ENCODE results near the gene ARRDC1.
"Not testable (repeated sequence)": the region's sequence is repeated elsewhere in the genome, so short reads cannot be mapped to it uniquely, and the experiment has no call there.

Gene ARRDC1

DNA sequence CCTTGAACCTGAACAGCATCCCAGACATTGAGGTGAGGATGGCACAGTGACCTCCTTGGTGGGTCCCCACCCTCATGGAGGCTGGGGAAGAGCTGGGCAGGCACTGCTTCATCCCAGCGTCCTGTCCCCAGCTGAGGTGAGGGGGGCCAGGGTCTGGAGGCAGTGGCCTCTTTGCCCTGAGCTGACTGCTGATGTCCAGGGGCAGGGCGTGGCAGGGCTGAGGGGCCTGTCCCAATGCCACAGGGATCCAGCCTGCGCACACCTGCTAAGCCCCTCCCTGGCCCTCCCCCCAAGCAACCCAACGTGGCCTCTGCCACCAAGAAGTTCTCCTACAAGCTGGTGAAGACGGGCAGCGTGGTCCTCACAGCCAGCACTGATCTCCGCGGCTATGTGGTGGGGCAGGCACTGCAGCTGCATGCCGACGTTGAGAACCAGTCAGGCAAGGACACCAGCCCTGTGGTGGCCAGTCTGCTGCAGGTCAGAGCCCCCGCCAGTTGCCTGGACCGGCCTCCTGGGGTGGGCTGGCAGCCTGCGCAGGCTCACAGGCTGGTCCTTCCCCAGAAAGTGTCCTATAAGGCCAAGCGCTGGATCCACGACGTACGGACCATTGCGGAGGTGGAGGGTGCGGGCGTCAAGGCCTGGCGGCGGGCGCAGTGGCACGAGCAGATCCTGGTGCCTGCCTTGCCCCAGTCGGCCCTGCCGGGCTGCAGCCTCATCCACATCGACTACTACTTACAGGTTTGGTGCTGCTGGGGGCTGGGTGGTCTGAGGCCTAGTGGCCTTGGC lies 8.4 kb downstream of the ARRDC1 start:
- no peak for DNase-seq

DNA sequence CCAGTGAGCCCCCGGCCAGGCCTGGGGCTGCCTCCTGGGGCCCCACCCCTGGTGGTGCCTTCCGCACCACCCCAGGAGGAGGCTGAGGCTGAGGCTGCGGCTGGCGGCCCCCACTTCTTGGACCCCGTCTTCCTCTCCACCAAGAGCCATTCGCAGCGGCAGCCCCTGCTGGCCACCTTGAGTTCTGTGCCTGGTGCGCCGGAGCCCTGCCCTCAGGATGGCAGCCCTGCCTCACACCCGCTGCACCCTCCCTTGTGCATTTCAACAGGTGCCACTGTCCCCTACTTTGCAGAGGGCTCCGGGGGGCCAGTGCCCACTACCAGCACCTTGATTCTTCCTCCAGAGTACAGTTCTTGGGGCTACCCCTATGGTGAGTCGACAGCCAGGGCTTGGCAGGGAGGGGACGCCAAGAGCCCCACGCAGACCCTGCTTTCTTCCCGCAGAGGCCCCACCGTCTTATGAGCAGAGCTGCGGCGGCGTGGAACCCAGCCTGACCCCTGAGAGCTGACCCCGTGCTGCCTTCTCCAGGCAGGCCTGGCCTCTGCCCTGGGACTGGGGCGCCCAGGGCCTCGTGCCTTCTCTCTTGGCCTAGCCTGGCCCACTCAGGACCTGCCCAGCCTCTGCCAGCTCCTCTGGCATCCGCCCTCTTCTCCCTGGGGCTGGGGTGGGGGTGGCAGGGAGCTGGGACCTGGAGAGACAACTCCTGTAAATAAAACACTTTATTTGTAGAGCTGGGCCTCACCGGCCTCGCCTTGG lies 9.3 kb downstream of the ARRDC1 start:
- no peak for DNase-seq

DNA sequence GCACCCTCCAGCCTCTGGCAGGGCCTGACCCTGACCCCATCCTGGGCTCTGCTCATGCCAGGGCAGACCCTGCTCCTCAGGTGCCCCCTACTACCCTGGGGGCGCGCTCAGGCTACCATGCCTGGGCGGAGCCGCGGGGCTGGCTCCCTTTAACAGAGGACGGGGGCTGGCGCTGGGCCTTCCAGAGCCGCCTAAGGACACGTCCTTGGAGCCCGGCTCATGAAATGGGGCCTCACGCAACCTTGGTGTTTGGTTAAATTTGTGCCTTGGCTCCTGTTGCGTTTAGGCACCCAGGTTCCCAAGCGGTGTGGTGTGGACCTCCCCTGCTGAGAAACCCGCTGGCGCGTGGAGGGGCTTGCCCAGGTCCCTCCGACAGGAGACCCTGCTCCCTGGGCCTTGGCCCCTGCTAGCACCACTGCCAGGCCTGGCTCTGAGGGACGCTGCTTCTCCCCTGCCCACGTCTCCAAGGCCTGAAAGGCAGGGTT lies 9.9 kb downstream of the ARRDC1 start:
- no peak for DNase-seq

DNA sequence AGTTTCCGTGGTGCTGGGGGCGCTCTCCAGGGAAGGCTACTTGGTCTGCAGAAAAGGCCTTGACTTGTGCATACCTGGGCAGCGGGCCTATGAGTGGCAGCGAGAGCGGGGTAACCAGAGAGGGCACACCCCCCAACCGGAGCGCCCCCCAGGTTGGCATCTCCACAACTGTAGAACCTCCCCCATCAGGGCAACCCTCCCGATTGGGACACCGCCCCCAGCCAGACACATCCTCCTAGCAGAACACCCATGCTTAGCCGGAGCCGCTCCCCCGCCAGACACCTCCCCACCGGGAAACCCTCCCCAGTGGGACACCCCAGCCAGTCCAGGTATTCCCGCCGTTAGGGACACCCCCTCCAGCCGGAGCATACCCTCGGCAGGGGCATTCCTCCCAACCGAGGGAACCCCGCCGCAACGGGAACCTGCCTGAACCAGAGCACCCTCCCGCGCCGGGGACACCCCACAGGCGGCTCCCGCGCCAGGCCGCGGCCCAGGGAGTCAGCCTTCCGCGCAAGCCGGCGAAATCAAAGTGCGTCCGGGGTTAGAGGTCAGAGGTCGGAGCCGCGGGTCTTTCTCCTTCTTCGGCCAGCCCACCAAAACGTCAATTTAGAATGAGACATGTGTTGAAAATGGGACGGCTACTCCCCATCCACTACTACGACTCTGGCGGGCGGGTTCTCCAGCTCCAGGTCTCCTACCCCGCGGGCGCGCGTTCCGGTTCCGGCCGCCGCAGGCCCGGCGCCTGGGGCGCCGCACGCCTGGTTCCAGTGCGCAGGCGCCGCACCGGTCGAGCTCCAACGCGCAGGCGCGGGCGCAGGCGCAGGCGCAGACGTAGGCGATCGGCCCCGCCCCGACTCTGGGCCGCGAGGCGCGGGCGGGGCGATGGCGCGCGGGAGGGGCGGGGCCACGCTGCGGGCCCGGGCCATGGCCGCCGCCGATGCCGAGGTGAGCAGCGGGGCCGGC lies 12.9 kb downstream of the ARRDC1 start, which contains the start of gene EHMT1:
Gene EHMT1 (plus strand): TSS at position 901 of the 963 bp plus-strand sequence. CDS start 24 bp downstream, at position 925.
- DNase-seq: peak; percentile 91

DNA sequence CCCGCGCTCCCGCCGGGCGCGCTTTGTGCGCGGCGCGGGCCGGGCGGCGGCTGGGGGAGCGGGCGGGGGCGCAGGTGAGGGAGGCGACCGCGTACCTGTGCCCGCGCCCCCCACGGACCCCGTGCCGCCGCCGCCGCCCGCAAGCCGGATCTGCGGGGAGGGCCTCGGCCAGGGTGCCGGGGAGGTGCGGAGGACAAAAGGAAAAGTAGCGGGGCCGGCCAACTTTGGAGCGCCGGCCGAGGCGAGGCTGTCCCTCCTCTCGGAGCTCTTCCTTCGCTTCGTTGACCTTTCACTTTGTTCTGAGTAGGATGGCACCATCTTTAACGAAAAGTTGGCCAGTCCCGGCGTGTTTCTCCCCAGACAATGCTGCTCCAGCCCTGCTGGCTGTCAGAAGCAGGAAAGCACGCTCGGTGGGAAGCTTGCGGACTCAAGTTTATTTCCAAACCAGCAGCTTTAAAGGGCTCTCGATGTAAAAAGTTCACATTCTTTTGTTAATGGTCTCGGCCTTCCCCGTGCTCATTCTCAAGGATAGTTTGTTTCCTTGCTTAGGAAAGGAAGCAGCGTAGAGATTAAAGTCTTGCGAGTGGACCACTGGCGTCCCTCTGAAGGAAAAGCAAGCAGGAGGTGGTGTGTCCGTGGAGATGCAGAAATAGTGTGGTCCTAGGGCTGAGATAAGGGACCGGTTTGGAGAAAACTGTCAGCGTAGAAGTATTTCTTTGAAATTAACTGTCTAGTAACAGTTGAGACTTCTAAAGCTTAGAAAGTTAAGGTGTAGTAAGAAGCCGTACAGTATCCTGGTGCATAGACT lies 14.0 kb downstream of the ARRDC1 start:
- DNase-seq: peak; percentile 47

DNA sequence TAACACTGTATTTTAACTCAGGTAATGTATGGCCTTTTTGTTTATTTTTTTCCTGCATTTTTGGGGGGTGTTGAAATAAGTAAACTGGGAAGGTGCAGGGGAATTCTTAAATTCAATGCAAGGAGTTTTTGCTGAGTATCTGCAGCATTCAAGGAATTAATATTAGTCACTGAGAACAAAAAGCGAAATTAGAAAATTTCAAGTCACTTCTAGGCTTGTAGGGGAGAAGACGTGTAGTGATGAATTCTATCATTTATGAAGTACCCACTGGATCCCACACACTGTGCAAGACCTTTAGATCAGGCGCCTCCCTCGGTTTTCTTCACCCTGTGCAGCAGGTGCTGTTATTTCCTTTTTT lies 14.5 kb downstream of the ARRDC1 start:
- DNase-seq: no peak

DNA sequence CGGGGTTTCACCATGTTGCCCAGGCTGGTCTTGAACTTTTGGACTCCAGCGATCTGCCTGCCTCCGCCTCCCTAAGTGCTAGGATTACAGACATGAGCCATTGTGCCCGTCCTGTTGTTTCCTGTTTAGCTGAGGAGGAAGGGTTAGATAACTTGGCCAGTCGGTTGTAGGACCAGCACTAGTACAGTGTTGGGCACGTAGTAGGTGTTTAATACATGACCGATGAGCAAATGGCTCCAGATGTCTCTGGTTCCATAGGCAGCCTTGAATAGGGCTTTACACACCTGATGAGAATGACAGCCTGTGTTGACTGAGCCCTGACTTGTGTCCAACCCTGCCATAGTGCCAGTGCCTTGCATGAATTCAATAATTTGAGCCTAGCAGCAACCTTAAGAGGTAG lies 15.1 kb downstream of the ARRDC1 start:
- no peak for DNase-seq

DNA sequence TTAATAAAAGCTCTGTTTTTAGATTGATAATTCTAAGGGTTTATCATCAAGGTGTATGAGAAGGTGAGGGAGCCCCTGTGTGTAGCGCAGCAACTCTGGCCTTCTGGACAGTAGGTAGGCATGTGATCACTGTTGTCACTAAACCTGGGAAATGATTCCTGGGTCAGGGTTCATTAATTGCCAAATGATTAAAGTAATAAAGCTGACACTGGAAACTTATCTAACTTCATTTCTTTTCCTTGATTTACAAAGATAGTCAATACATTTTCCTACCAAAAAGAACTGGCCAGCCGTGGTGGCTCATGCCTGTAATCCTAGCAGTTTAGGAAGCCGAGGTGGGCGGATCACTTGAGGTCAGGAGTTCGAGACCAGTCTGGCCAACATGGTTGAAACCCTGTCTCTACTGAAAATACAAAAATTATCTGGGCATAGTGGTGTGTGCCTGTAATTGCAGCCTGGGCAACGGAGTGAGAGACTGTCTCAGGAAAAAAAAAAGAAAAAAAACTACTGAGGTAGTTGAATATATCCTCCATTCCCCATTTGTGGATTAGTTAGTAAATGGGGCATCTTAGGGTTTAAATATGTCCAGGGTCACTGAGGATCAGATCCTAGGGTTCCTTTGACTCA lies 15.8 kb downstream of the ARRDC1 start:
- DNase-seq: no peak

DNA sequence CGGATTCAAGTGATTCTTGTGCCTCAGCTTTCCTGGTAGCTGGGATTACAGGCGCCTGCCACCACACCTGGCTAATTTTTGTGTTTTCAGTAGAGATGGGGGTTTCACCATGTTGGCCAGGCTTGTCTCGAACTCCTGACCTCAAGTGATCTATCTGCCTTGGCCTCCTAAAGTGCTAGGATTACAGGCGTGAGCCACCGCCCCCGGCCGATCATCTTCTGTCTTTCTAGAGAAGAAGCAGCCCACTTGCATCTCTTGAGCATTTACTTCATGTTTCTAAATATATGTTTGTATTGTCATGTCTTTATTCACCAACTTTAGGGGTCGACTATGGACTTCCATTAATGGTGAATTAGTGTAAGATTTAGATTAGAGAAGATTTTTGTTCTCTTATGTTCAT lies 16.7 kb downstream of the ARRDC1 start:
- not testable (repeated sequence) for DNase-seq

DNA sequence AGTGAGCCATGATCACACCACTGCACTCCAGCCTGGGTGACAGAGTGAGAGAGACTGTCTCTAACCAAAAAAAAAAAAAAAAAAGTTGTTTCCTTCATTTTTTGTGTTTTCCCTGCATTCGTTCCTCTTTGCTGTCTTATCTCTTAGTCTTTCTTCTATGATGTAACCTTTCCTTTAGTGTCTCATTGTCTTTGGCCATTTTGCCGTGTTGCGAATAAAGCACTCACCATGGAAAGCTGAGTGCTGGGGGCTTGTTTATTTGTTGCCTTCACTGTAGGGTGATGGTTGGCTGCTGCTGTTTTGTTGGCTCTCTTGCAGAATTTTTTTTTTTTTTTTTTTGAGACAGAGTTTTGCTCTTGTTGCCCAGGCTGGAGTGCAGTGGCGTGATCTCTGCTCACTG lies 21.0 kb downstream of the ARRDC1 start:
- DNase-seq: no peak

DNA sequence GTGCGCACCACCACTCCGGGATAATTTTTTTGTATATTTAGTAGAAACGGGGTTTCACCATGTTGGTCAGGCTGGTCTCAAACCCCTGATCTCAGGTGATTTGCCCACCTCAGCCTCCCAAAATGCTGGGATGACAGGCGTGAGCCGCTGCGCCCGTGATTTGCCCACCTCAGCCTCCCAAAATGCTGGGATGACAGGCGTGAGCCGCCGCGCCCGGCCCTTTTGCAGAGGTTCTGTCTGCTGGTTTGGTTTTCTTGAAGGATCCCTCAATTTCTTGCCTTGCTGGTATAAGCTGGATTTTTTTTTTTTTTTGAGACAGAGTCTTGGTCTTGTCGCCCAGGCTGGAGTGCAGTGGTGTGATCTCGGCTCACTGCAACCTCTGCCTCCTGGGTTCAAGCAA lies 21.9 kb downstream of the ARRDC1 start:
- DNase-seq: not testable (repeated sequence)

DNA sequence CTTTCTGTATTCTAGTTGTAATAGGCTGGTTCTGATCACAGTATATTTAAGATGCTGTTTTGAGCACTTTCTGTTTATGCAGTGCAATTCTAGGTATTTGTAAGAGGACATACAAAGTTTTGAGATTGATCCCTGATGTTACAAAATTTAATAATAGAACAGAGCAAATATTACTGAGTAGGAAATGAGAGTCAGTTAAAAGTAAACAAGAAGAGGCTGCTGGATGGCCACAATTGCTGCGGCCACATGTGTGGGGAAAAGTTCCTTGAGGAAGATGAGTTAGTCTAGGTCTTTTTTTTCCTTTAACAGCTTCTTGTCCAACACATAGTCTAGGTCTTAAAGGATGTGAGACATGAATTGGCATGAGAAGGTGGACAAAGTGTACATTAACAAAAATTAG lies 24.6 kb downstream of the ARRDC1 start:
- no peak for DNase-seq

DNA sequence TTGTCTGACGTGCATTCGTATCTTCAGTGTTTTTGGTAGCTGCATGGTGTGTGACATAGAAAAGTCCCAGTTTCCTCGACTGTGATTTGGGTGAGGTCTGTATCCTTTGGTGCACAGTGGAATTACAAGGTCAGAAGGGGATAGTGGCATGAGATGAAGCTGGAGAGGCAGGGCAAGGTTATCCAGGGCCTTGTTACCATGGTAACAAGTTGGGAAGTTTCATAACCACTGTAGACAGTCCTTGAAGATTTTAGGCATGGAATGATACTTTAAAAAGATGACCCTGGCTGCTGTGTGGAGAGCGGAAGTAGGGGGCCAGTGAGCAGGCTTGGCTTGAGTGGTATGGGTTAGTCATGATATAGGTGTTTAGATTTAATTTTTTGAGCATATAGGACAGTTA lies 25.2 kb downstream of the ARRDC1 start:
- DNase-seq: no peak

DNA sequence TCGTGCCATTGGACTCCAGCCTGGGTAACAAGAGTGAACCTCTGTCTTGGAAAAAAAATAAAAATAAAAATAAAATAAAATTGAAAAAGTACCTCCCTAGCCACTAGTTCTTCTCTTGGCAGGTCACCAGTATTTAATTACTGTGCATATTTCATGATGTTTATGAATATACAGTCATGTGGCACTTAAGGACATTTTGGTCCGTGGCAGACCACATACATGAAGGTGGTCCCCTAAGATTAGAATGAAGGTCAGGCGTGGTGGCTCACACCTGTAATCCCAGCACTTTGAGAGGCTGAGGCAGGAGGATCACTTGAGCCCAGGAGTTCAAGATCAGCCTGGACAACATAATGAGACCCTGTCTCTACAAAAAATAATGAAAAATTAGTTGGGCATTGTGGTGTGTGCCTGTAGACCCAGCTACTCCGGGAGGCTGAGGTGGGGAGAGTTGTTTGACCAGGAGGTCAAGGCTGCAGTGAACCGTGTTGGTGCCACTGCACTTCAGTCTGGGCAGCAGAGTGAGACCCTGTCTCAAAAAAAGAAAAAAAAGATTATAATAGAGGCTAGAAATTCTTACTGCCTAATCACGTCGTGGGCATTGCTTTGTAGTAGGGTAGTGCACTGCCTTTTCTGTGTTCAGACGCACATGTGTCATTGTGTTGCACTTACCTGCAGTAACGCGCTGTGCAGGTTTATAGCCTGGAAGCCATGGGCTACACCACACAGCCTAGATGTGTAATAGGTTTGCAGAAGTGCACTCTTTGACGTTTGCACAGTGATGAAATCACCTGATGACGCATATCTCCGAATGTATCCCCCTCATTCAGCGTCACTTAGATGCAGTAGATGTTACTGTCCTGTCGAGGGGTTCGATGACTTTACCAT lies 26.1 kb downstream of the ARRDC1 start:
- no peak for DNase-seq

DNA sequence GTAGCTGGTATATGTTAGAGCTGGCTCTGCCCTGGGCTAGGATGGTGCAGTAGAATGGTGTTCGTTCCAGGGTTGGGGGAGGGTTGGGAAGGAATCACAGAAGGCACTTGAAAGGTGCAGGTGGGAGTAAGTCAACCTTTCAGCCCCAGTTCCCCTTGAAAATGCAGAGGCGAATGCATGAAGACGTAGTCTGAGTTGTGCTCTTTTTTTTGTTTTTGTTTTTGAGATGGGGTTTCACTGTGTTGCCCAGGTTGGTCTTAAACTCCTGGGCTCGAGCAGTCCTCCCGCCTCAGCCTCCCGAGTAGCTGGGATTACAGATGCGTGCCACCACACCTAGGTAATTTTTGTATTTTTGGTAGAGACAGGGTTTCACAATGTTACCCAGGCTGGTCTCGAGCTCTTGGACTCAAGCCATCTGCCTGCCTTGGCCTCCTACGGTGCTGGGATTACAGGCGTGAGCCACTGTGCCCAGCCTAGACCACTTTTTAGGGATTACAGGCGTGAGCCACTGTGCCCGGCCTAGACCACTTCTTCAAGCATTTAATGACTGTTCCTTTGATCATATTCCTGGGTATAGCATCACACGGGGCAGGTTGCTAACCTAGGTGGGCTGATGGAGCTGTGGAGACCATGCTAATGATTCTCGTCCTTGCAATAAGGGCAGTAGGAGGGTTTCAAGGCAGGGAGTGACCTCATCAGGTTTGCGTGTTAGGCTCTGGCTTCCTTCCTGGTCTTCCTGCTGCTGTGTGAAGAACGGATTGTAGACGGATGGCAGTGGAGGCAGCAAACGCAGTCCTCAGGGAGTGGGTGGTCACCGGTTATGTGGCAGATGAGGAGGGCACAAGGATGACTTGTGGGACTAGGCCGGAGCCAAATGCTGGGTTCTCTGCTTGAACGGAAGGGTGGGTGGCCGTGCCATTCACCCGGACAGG lies 27.0 kb downstream of the ARRDC1 start:
- DNase-seq: no peak

DNA sequence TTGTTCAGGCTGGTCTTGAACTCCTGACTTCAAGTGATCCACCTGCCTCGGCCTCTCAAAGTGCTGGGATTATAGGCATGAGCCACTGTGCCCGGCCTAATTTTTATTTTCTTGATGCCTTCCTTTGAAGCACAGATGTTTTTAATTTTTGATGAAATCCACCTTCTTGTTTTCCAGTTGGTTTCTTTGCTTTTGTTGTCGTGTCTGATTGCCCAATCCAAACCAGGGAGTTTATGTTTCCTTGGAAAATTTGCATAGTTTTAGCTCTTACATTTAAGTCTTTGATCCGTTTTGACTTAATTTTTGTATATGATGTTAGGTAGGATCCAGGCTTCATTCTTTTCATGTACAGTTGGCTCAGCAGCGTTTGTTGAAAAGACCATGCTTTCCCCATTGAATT lies 28.5 kb downstream of the ARRDC1 start:
- no peak for DNase-seq

DNA sequence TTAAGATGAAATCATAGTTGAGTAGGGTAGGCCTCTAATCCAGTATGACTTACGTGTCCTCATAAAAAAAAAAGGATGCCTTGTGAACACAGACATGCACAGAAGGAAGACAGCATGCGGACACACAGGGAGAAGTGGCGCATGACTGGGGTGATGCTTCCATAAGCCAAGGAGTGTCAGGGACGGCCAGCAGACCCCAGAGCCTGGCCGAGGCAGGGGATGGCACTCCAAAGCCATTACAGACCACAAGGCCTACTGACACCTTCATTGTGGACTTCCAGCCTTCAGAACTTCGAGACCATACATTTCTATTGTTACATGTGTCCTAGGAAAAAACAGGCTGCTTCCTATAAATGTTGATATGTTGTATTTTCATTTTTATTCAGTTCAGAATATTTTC lies 33.2 kb downstream of the ARRDC1 start:
- no peak for DNase-seq

DNA sequence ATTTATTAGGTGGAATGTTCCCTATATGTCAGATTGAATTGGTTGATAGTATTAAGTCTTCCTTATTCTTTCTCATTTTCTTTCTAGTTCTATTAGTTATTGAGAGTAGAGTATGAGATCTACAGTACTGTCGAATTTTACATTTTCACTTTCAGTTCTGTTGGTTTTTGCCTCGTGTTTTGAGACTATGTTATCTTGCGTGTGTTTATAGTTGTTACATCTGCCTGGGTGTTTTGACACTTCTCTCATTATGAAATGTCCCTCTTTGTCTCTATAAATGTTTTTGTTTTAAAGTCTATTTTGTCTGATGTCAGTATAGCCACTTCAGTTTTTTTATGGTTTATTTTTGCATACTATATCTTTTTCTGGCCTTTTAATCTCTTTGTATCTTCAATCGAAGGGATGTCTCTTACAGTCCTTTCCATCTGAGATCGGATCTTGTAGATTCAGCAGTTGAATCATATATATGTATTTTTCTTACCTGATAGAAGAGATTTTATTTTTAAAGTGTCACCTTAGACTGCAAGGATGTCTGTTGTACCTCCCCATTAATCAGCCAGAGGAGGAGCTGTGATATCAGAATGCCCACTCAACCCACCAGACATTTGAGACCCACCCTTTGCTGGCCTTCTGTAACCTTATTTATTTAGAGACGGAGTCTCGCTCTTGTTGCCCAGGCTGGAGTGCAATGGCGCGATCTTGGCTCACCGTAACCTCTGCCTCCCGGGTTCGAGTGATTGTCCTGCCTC lies 34.0 kb downstream of the ARRDC1 start:
- no peak for DNase-seq

DNA sequence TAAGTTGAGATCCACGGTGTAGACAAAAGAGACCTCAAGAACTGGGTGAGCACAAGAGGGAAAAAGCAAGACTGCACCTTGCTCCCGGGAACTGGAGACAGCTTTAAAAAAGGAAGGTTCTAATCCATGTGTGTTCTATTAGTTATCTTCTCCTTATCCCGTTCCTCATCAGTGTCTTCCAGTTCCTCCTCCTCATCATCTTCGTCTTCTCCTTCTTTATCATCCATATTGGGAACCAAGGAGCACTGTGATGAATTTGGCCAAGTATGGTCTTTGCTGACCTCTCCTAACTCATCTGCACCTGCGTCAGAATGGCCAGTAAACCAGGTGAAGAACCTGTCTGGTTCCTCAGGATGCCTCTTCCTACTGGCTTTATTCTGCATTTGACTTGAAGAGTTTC lies 35.4 kb downstream of the ARRDC1 start:
- DNase-seq: no peak

Measured in CD4-positive, alpha-beta T cell treated with Interleukin-17A for 4 hours (primary cell).